ENCODE measurements around the gene PPP1R26. TPM values are rescaled to one million over a fixed set of nuclear protein-coding genes. Genes with fewer than 3 reads are reported as not detected.

The PPP1R26 gene
- total and polyA plus RNA-seq, 2 of the 8 experiments (the other 6 are each of a cell fraction or from before 2014, with no cell fraction given): 9.8 to 32.7 TPM

- Histone ChIP-seq H2BK12ac (ENCODE audit: low read depth, low read length) (no peak overlapping the region), H3K9ac (replicated peaks in 1 of 4; ENCODE audit: extremely low read depth in 1 of 4, low read depth in 3 of 4, low read length in 3 of 4) (no peak overlapping the region), H3K14ac (ENCODE audit: insufficient read length) (no peak overlapping the region), H4K8ac (ENCODE audit: extremely low read depth, insufficient read depth, low read length) (no peak overlapping the region), H2AFZ (ENCODE audit: low read length) (no peak overlapping the region), H3K27me3 (replicated peaks in 1 of 4; ENCODE audit: control insufficient read depth in 3 of 4, extremely low read depth in 1 of 4, insufficient read depth in 3 of 4, low read length in 3 of 4) (no peaks in the 10 kb centered on the region), H3K4ac (replicated peaks; ENCODE audit: insufficient read length, low read depth, low read length) (no peak overlapping the region), H3K9me3 (ENCODE audit: insufficient read depth in 2 of 2, low read depth in 1 of 2, low read length in 1 of 2) (peaks cover 0 to 2% of the 10 kb centered on the region in 2 experiments; a peak in 1 of 4 replicates), H2BK15ac (ENCODE audit: low read length) (no peak overlapping the region), H4K20me1 (replicated peaks in 1 of 2; ENCODE audit: control insufficient read depth in 1 of 2, insufficient read depth in 2 of 2, low read length in 2 of 2) (no peaks in the 10 kb centered on the region), H4K5ac (ENCODE audit: insufficient read length, low read depth, low read length) (no peak overlapping the region), H3K4me1 (replicated peaks in 1 of 4; ENCODE audit: control insufficient read depth in 3 of 4, insufficient read depth in 4 of 4, low read length in 3 of 4) (no peaks in the 10 kb centered on the region; a peak in 1 of 7 replicates), H3K4me2 (ENCODE audit: insufficient read depth in 1 of 2, low read depth in 2 of 2, low read length in 2 of 2) (no peak overlapping the region), H2AK5ac (ENCODE audit: low read depth, low read length) (no peak overlapping the region), H2BK20ac (ENCODE audit: low read length) (no peak overlapping the region), H2BK120ac (replicated peaks; ENCODE audit: low read depth, low read length) (no peak overlapping the region), H3K18ac (ENCODE audit: extremely low read depth, low read length) (no peak overlapping the region), H3K79me2 (ENCODE audit: control insufficient read depth in 1 of 2, insufficient read depth in 2 of 2, low read length in 2 of 2) (no peaks in the 10 kb centered on the region), H3K36me3 (ENCODE audit: control insufficient read depth in 2 of 4, insufficient read depth in 4 of 4, low read length in 3 of 4) (no peaks in the 10 kb centered on the region), H4K91ac (replicated peaks; ENCODE audit: insufficient read length, low read length) (no peak overlapping the region), H3K23ac (ENCODE audit: insufficient read length) (no peak overlapping the region), H3K79me1 (ENCODE audit: low read depth, low read length) (no peaks in the 10 kb centered on the region), H3K23me2 (ENCODE audit: low read depth, low read length) (no peaks in the 10 kb centered on the region), H2BK5ac (ENCODE audit: low read depth, low read length) (no peak overlapping the region), H3K4me3 (ENCODE audit: extremely low read depth in 1 of 4, insufficient read depth in 2 of 4, low read depth in 3 of 4, low read length in 4 of 4) (no peak overlapping the region), H3K27ac (ENCODE audit: low read depth, low read length) (no peak overlapping the region), H3K56ac (replicated peaks; ENCODE audit: insufficient read length, low read depth, low read length) (no peak overlapping the region)
- CTCF ChIA-PET (ENCODE audit: partially characterized antibody): interaction anchor here (0.6 kb wide), 1 partner anchor 526 kb away, joined by 3 read pairs; no protein-coding TSS in a partner anchor
- POLR2A ChIA-PET (ENCODE audit: partially characterized antibody): interaction anchor here (0.6 kb wide), 2 partner anchors 40 to 48 kb away, joined by 3 read pairs; no protein-coding TSS in a partner anchor
- WGBS, 2 experiments (ENCODE audit: extremely low coverage in 1 of 2, insufficient coverage in 1 of 2, insufficient read length in 1 of 2, insufficient replicate concordance in 2 of 2, low coverage in 1 of 2, low lambda C conversion rate in 2 of 2, missing lambda C conversion rate in 1 of 2): 92% methylated on average over 10 of the region's 10 CpGs; no CpG with 5 or more reads in 1 of the 2 experiments
- FAIRE-seq: no peak
- DNase-seq (ENCODE audit: low read depth in 1 of 2, low spot score in 2 of 2): no peak
- TF ChIP-seq RBBP5 (IDR thresholded peaks at IDR 0.05; ENCODE audit: borderline replicate concordance, low read depth, low read length) (no peak), RAD21 (IDR thresholded peaks at IDR 0.05 in 1 of 2, conservative IDR thresholded peaks at IDR 0.05 in 1 of 2; ENCODE audit: low read depth in 2 of 2, low read length in 2 of 2) (no peak), SUZ12 (IDR thresholded peaks at IDR 0.05; ENCODE audit: low read length) (no peak), TEAD4 (IDR thresholded peaks at IDR 0.05; ENCODE audit: low read depth, low read length) (no peak), KDM4A (IDR thresholded peaks at IDR 0.05; ENCODE audit: low read depth, low read length, severe bottlenecking) (no peak), SIRT6 (IDR thresholded peaks at IDR 0.05; ENCODE audit: low read length) (no peak), GTF2F1 (IDR thresholded peaks at IDR 0.05; ENCODE audit: borderline replicate concordance, low read depth, low read length) (no peak), YY1 (IDR thresholded peaks at IDR 0.05; ENCODE audit: low read depth, low read length) (no peak), BACH1 (IDR thresholded peaks at IDR 0.05; ENCODE audit: low read length) (no peak), ATF2 (IDR thresholded peaks at IDR 0.05; ENCODE audit: low read length) (no peak), POLR2AphosphoS5 (IDR thresholded peaks at IDR 0.05; ENCODE audit: low read depth, low read length) (no peak), NRF1 (IDR thresholded peaks at IDR 0.05; ENCODE audit: low read depth, low read length) (no peak)
- TF ChIP-seq, protein P1, sequence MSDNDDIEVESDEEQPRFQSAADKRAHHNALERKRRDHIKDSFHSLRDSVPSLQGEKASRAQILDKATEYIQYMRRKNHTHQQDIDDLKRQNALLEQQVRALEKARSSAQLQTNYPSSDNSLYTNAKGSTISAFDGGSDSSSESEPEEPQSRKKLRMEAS (IDR thresholded peaks at IDR 0.05): no peak
Measured at GRCh38 chr9:135450956-135451355, 28.6 kb upstream of the PPP1R26 start.
